ENCODE data around the gene NDE1. TPM values are rescaled to one million over a fixed set of nuclear protein-coding genes. Genes with fewer than 3 reads are reported as not detected.

NDE1 gene
- total and polyA plus RNA-seq, 2 donors (not counting 3 experiments of a cell fraction or from before 2014, with no cell fraction given), result 28.0 to 90.2 TPM

DNA sequence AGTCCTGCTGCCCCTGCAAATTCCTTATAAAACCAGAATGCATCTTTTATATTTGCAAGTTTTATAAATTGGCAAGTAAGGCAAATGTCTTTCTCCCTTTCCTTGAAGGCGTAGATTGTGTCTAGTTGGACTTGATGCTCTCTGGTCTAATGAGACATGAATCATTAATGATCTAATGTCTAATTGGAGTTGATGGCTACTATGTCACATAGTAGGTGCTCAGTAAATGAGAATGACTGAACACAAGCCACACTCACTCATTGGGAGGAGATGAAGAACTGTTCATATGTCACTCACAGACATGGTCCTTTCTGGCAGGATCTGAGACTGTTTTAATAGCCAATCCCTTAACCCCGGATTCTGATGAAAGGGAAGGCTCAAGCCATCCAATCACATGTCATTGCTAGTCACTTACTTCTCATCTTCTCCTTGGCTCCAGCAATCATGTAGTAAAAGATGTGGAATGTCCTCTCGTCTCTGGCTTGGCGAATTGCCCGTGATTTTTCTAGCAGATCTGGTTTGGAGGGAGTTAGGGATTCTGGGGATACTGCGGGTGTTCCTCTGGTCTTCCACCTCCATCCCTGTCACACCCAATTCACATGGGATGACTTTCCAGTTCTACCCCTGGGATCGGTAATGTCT, 125.7 kb downstream of the NDE1 start:
- no peaks in the 10 kb centered on the region for H4K20me1 ChIP-seq (replicated peaks; ENCODE audit: control insufficient read depth, extremely low read depth, insufficient read depth, low read length)
- FAIRE-seq, result no peak
- POLR2A ChIA-PET, result no interaction called here
- no TSS peak for BruUV-seq (replicated peaks)
- CTCF ChIA-PET, result interaction anchor here (1.1 to 4.0 kb wide), 2 partner anchors 10 to 46 kb away, joined by 3 to 66 read pairs; no protein-coding TSS in a partner anchor
- no peak for DNase-seq (ENCODE audit: low read depth, low spot score)
- H3K4me1 ChIP-seq (ENCODE audit: control insufficient read depth, extremely low read depth, insufficient read depth, low read length), result no peaks in the 10 kb centered on the region
- peaks cover 3 to 4% of the 10 kb centered on the region in 2 experiments for H3K27me3 ChIP-seq (ENCODE audit: control insufficient read depth in 2 of 2, insufficient read depth in 2 of 2, low read length in 2 of 2)
- H3K27ac ChIP-seq (ENCODE audit: insufficient read depth, low read depth, low read length), result no peak overlapping the region
- dilution Hi-C loops (cut with MboI; ENCODE audit: extremely low pct_ligation_motif_present, low sequenced_read_pairs), result no loop called here
- no peak overlapping the region for H3K4me2 ChIP-seq (ENCODE audit: insufficient read depth, low read length)
- no peaks in the 10 kb centered on the region for H3K79me2 ChIP-seq (ENCODE audit: control insufficient read depth, insufficient read depth, low read length)
- intact Hi-C loops (cut with micrococcal nuclease), result no loop called here
- no peak overlapping the region for H2AFZ ChIP-seq (ENCODE audit: low read depth, low read length)
- no peak overlapping the region for H3K9ac ChIP-seq (replicated peaks; ENCODE audit: extremely low read depth, insufficient read depth, low read length)
- no peak overlapping the region for H3K4me3 ChIP-seq (replicated peaks in 1 of 3; ENCODE audit: insufficient read depth in 1 of 3, low read depth in 1 of 3, low read length in 3 of 3)
- H3K9me1 ChIP-seq (replicated peaks; ENCODE audit: control insufficient read depth, extremely low read depth, insufficient read depth, low read length), result no peaks in the 10 kb centered on the region
- TF ChIP-seq MYC (IDR thresholded peaks at IDR 0.05; ENCODE audit: low read depth, low read length) (no peak), EZH2 (IDR thresholded peaks at IDR 0.05; ENCODE audit: borderline replicate concordance, low read depth, low read length, severe bottlenecking) (no peak), POLR2A (IDR thresholded peaks at IDR 0.05; ENCODE audit: low read depth, low read length) (no peak), JUN (IDR thresholded peaks at IDR 0.05; ENCODE audit: borderline replicate concordance, insufficient read depth, insufficient read length, low read depth) (no peak), GATA2 (IDR thresholded peaks at IDR 0.05; ENCODE audit: insufficient read depth, insufficient read length, low read depth, low read length) (no peak), POLR2AphosphoS5 (IDR thresholded peaks at IDR 0.05; ENCODE audit: insufficient read depth, low read depth, low read length) (no peak)
- TF ChIP-seq, protein P1, sequence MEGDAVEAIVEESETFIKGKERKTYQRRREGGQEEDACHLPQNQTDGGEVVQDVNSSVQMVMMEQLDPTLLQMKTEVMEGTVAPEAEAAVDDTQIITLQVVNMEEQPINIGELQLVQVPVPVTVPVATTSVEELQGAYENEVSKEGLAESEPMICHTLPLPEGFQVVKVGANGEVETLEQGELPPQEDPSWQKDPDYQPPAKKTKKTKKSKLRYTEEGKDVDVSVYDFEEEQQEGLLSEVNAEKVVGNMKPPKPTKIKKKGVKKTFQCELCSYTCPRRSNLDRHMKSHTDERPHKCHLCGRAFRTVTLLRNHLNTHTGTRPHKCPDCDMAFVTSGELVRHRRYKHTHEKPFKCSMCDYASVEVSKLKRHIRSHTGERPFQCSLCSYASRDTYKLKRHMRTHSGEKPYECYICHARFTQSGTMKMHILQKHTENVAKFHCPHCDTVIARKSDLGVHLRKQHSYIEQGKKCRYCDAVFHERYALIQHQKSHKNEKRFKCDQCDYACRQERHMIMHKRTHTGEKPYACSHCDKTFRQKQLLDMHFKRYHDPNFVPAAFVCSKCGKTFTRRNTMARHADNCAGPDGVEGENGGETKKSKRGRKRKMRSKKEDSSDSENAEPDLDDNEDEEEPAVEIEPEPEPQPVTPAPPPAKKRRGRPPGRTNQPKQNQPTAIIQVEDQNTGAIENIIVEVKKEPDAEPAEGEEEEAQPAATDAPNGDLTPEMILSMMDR (IDR thresholded peaks at IDR 0.05; ENCODE audit: extremely low read depth in 1 of 2, insufficient read depth in 1 of 2, low read depth in 1 of 2, low read length in 2 of 2), result no peak
- H3K36me3 ChIP-seq (ENCODE audit: control insufficient read depth in 2 of 2, extremely low read depth in 1 of 2, insufficient read depth in 2 of 2, low read length in 2 of 2), result no peaks in the 10 kb centered on the region
- no peaks in the 10 kb centered on the region for H3K9me3 ChIP-seq (replicated peaks; ENCODE audit: control insufficient read depth, insufficient read depth, low read length)

MicroRNA genes within 50 kb of the gene (microRNA counts, 767-probe panel; counts per million panel counts)
- microRNA hsa-miR-484, result 723 counts per million, percentile 96 among the panel's probes with 10 or more counts

Other genes starting within 250 kb of the NDE1 start
- gene BMERB1, start 215.7 kb upstream of the NDE1 start, total RNA-seq, result 14.1 and 27.2 TPM in 2 replicates
- 17.4 and 18.6 TPM in 2 replicates for gene BMERB1, start 215.7 kb upstream of the NDE1 start, polyA plus RNA-seq
- 54.3 and 58.5 TPM in 2 replicates for gene MARF1, start 7.1 kb upstream of the NDE1 start, total RNA-seq
- 11.5 and 14.6 TPM in 2 replicates for gene MARF1, start 7.1 kb upstream of the NDE1 start, polyA plus RNA-seq
- gene MYH11, start 206.8 kb downstream of the NDE1 start, total RNA-seq, result not detected in 2 replicates
- gene MYH11, start 206.8 kb downstream of the NDE1 start, polyA plus RNA-seq, result not detected in 2 replicates
- 28.0 and 30.5 TPM in 2 replicates for gene CEP20, start 238.4 kb downstream of the NDE1 start, total RNA-seq
- 7.7 and 9.5 TPM in 2 replicates for gene CEP20, start 238.4 kb downstream of the NDE1 start, polyA plus RNA-seq

All from endothelial cell of umbilical vein (primary cell).